Activated naive CD4-positive, alpha-beta T cell treated with anti-CD3 and anti-CD28 coated beads, Interleukin-2, amount 50 U/mL, for 72 hours (primary cell): Measurements from ENCODE around the gene NEIL1. TPM values are rescaled to one million over a fixed set of nuclear protein-coding genes. Genes with fewer than 3 reads are reported as not detected.
A peak's percentile ranks its signal among the peaks of the same experiment; 100 is the strongest.

Source experiments
- ATAC-seq, 2 donors: fragments of 150-1000 bp; cut with Tn5 transposase; 2 replicates each; pipeline ENCODE4 v1.10.0; 2021; ENCODE audit warnings: mild to moderate bottlenecking in 2 of 2, moderate library complexity in 2 of 2
- DNase-seq, 2 donors: peaks; one replicate each; pipeline ENCODE4 v3.0.0; 2021 to 2022; ENCODE audit warnings: low spot score in 2 of 2
- H3K27ac Mint-ChIP-seq, 2 donors: one replicate each; pipeline ENCODE4 v1.8.0; 2022; ENCODE audit warnings: mild to moderate bottlenecking in 2 of 2, mixed read lengths in 2 of 2
- H3K36me3 Mint-ChIP-seq, 2 donors: one replicate each; pipeline ENCODE4 v1.8.0; 2022; ENCODE audit warnings: mixed read lengths in 2 of 2
- H3K9me3 Mint-ChIP-seq, 2 donors: one replicate each; pipeline ENCODE4 v1.8.0; 2022; ENCODE audit warnings: mixed read lengths in 2 of 2
- total RNA-seq, 2 donors: library from RNA; stranded (reverse); gene quantifications; one replicate each; pipeline ENCODE4 v1.2.3, GENCODE V29; 2022

NEIL1 gene
- total RNA-seq, 2 donors from 2014 or later: 9.4 to 20.4 TPM

GRCh38 chr15:75389791-75390382, 43.0 kb downstream of the NEIL1 start:
- no peaks in the 10 kb centered on the region for H3K9me3 Mint-ChIP-seq
- ATAC-seq: no peak

DNA sequence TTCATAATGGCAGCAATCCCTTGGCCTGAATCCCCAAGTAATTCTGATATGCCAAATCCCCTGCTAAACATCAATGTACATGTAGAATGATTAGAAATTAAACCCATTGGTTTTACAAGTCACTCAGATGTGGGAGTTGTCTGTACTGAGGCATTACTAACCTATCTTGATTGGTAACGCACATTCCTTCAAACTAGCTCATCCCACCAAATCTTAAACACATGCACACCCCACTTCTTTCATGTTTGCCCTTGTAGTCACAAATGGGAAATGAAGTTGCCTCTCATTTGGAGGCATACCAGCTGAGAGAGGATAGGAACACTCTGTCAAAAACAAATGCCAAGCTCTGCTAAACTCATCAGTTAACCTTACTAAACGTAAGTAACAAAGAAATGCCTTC, 50.7 kb downstream of the NEIL1 start:
- H3K27ac Mint-ChIP-seq: peak overlapping the region in 1 of 2 donors; percentile 49
- DNase-seq (no peak), ATAC-seq (no peak)
- H3K9me3 Mint-ChIP-seq: no peaks in the 10 kb centered on the region
- H3K36me3 Mint-ChIP-seq: peaks cover 20 to 36% of the 10 kb centered on the region in 2 donors

More at GRCh38 chr15:75389791-75390382, 43.0 kb downstream of the NEIL1 start:
- Mint-ChIP-seq H3K36me3 (peaks cover 12 to 17% of the 10 kb centered on the region in 2 donors), H3K27ac (peak overlapping the region in 1 of 2 donors; percentile 37)
- DNase-seq: no peak

DNA sequence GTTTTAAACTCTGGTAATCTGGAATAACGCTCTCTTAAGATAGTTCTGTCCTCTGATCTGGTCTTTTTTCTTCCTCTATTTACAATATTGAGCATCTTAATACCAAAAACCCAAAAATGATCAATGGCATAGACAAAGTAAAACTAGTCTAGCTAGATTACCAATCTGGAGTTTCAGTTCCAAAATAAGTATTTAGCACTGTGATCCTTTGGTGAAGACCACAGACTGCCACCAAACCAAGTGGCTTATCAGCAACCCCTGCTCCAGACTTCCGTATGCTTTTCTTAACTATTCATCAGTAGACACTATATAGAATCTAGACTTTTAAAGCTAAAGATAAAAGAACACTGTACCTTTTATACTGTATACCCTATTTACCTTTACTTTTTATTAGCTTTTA, 57.1 kb downstream of the NEIL1 start:
- ATAC-seq (peak in 1 of 2 donors; percentile 42), DNase-seq (no peak)
- H3K9me3 Mint-ChIP-seq: no peaks in the 10 kb centered on the region
- H3K36me3 Mint-ChIP-seq: peaks cover 28 to 33% of the 10 kb centered on the region in 2 donors
- H3K27ac Mint-ChIP-seq: no peak overlapping the region

Other genes with a start within 250 kb of the NEIL1 start
- 10 to 100 TPM; 17.5 to 22.8 TPM for gene C15orf39, start 145.2 kb upstream of the NEIL1 start, total RNA-seq
- gene GOLGA6C, start 88.7 kb upstream of the NEIL1 start, total RNA-seq: under 1 TPM in 1 of 2 donors, not detected in 1; 0.11 TPM
- gene GOLGA6D, start 64.2 kb upstream of the NEIL1 start, total RNA-seq: under 1 TPM in 1 of 2 donors, not detected in 1; 0.14 TPM
- 100 to 1,000 TPM in 1 of 2 donors, 10 to 100 TPM in 1; 85.6 to 122 TPM for gene COMMD4, start 11.0 kb upstream of the NEIL1 start, total RNA-seq
- 100 to 1,000 TPM; 106 to 167 TPM for gene MAN2C1, start 21.6 kb downstream of the NEIL1 start, total RNA-seq
- 100 to 1,000 TPM; 104 to 123 TPM for gene SIN3A, start 104.7 kb downstream of the NEIL1 start, total RNA-seq
- gene PTPN9, start 232.3 kb downstream of the NEIL1 start, total RNA-seq: 10 to 100 TPM; 11.6 to 14.4 TPM